Activated CD4-positive, alpha-beta T cell treated with anti-CD3 and anti-CD28 coated beads, Interleukin-2, amount 10 ng/mL, durations not matched to agents 24 days and 14 days (primary cell): ENCODE data around the gene NAT8L. TPM values are rescaled to one million over a fixed set of nuclear protein-coding genes. Genes with fewer than 3 reads are reported as not detected.

Experiments used
- total RNA-seq: library from RNA; stranded (reverse); gene quantifications from 2 replicates; pipeline ENCODE4 v1.2.3, GENCODE V29; 2022

NAT8L gene
- total RNA-seq, 1 donor from 2014 or later, result 7.3 TPM

Other genes starting within 250 kb of the NAT8L start
- gene LETM1, start 203.2 kb upstream of the NAT8L start, total RNA-seq, result 97.2 and 98.7 TPM in 2 replicates
- gene NSD2, start 187.9 kb upstream of the NAT8L start, total RNA-seq, result 208 and 214 TPM in 2 replicates
- 51.1 and 57.4 TPM in 2 replicates for gene NELFA, start 50.4 kb upstream of the NAT8L start, total RNA-seq
- gene HAUS3, start 182.8 kb downstream of the NAT8L start, total RNA-seq, result 19.3 and 19.4 TPM in 2 replicates
- gene POLN, start 182.8 kb downstream of the NAT8L start, total RNA-seq, result 1.9 and 2.3 TPM in 2 replicates
- gene MXD4, start 202.8 kb downstream of the NAT8L start, total RNA-seq, result 4.9 and 5.2 TPM in 2 replicates